ENCODE results near the gene TXNDC2.
"Not testable (repeated sequence)": the region's sequence is repeated elsewhere in the genome, so short reads cannot be mapped to it uniquely, and the experiment has no call there.

TXNDC2 gene

DNA sequence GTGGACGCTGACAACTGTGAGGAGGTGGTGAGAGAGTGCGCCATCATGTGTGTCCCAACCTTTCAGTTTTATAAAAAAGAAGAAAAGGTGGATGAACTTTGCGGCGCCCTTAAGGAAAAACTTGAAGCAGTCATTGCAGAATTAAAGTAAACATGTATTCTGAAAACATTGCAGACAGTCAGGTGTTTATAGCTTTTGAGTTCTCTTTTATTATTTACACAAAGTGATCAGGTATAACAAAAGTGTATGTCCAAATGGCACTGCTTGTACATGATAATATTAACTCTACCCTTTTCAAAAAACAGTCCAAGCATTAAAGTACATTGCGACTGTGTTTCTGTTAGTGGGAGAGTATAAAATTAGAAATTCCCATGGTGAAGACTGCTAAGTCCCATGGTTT is 2.2 kb downstream of the TXNDC2 start:
- no peak for DNase-seq

DNA sequence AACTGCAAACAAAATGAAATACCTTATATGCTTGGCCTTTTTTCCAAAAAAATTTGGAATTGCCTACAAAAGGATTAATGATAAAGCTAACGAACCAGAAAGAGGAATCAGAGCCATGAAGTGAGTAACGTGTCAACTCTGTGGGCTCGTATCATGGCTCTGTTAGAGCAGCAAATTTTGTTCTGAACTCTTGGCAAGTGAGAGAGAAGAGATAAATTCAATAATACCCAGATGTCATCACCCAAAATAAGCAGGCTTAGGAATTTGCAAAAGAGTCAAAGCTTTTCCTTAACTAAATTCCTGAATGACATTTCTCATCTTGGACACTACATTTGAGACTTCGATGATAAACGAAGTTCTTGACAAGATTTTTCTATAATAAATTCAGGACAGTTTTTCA is 4.4 kb downstream of the TXNDC2 start:
- DNase-seq = no peak

DNA sequence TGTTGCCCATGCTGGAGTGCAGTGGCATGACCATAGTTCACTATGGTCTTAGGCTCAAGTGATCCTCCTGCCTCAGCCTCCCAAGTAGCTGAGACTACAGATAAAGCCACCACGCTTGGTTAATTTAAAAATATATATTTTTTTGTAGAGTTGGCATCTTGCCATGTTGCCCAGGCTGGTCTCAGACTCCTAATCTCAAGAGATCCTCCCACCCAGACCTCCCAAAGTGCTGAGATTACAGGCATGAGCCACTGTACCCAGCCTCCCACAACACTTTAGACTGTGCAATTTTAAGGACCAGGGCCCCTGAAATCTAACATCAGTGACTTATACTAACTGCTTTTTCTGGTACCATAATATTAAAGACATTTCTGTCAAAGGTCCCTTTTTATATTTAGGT is 5.2 kb downstream of the TXNDC2 start:
- DNase-seq = no peak

DNA sequence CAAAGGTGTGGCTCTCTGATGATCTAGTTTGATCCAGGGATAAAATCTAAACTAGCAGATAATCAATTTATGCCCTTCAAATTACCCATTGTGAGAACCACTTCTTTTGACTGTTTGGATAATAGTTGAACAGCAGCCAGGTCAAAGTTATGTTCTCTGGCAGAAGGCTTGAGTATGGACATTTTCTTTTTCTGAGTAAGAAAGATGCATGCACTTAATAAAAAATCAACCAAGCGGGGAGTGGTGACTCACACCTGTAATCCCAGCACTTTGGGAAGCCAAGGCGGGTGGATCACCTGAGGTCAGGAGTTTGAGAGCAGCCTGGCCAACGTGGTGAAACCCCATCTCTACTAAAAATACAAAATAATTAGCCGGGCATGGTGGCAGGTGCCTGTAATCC is 5.7 kb downstream of the TXNDC2 start:
- DNase-seq = not testable (repeated sequence)

DNA sequence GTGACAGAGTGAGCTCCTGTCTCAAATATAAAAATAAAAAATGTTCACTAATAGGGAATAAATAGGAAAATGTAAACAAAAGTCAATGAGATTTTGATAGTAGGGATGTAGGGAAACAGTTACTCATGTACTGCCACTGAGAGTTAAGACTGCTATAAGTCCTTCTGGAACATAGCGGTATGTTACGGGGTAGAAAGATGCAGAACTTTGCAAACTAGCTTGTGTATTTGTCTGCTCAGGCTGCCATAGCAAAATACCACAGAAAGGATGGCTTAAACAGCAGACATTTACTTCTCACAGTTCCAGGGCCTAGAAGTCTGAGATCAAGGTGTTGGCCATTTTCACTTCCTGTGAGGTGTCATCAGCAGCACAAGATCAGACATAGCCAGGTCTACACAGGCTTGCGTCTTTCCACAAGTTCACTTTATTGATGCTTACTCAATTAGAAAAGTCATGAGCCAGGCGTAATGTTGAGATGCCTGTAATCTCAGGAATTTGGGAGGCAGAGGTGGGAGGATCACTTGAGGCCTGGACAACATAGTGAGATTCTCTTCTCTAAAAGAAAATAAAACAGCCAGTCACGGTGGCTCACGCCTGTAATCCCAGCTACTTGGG is 8.8 kb downstream of the TXNDC2 start:
- no peak for DNase-seq

DNA sequence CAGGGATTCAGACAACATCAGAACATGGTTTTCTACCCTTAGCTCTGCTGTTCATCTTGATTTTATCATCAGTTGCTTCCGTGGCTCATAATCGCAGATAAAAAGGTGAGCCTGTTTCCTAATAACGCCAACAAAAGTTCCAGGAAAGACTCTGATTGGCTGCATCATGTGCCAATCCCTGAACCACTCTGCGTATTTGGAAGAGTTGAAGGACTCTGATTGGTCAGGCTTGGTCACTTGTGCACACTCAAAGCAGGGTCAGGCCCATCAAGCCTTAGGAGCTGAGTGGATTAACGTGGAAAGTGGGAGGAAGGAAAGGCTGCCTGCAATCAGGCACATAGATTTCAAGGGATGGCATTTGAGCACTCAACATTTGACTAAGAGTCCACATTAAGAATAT is 11.4 kb downstream of the TXNDC2 start:
- DNase-seq = no peak

DNA sequence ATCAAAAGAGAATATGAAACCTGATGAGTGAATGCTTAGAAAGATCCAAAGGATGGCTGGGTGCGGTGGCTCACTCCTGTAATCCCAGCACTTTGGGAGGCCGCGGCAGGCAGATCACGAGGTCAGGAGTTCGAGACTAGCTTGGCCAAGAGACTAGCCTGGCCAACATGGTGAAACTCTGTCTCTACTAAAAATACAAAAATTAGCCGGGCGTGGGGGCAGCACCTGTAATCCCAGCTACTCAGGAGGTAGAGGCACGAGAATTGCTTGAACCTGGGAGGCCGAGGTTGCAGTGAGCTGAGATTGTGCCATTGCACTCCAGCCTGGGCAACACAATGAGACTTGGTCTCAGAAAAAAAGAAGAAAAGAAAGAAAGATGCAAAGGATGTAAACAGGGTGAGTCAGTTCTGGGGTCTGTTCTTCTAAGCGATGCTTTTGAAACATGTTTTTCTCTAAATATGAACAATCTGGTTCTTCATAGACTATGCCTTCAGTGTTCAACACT is 12.1 kb downstream of the TXNDC2 start:
- DNase-seq = not testable (repeated sequence)

DNA sequence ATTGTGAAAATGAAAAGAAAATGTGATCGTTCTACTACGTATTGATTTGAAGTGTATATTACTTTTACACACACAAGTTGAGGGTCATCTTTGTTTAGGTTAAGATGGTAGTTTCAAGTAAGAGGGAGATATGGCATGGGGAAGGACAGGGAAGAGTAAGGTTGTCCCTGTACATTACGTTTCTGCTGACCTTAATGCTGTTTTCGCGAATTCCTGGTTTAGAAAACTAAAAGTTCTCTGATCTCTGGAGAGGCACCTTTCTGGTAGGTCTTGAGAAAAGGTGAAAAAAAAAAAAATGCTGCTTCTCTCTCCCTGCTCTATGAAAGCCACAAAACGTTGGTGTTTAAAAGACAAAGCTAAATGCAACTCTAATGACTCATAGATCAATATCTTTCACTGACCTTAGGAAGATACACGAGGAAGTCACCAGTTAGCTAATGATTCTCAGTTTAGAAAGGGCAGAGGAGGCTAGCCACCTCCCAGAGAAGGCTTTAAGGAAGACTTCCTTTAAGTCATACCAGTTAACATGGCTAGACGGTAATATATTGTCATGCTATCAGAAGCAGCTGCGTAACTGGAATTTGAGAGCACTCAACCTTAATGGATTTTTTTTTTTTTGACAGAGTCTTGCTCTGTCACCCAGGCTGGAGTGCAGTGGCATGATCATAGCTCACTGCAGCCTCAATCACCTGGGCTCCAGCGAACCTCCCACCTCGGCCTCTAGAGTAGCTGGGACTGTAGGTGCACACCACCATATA is 13.2 kb downstream of the TXNDC2 start:
- DNase-seq = peak; percentile 84

DNA sequence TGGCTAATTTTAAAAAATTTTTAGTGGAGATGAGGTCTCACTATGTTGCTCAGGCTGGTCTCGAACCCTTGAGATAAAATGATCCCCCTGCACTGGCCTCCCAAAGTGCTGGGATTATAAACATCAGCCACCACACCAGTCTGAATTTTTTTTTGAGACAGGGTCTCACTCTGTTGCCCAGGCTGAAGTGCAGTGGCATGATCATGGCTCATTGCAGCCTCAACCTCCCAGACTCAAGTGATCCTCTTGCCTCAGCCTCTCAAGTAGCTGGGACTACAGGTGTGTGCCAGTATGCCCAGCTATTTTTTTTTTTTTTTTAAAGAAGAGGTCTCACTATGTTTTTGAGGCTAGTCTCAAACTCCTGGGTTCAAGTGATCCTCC is 13.8 kb downstream of the TXNDC2 start:
- DNase-seq = not testable (repeated sequence)

DNA sequence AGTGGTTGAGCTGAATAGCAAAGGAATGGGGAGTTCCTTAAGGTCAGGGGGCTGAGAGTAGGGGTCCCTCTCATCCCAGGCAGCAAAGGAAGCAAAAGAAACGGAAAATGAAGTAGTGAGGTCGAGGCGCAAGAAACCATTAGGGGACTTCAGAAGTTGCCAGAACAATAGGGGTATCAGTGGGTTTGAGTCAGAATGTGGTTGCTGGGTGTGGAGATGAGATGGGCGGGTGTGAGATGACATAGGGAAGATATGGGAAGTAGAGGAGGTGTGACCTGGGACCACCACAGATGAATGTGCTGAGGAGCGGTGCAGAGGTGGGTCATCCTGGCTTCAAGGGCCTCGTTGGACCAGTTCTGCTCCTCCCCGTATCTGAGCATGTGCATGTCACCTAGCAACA is 14.9 kb downstream of the TXNDC2 start:
- no peak for DNase-seq

DNA sequence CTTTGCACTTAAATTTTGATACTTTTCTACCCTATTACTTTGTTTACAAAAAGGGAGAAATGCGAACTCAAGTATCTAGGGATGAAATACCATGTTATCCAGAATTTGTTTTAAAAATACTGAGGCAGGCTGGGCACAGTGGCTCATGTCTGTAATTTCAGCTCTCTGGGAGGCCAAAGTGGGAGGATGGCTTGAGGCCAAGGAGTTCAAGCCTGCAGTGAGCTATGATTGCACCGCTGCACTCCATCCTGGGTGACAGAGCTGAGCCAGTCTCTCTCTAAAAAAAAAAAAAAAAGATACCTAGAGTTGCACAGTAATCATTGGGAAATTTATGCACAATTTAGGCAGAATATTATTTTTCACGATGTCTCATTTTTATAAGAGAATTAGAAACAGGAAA is 15.6 kb downstream of the TXNDC2 start:
- no peak for DNase-seq

DNA sequence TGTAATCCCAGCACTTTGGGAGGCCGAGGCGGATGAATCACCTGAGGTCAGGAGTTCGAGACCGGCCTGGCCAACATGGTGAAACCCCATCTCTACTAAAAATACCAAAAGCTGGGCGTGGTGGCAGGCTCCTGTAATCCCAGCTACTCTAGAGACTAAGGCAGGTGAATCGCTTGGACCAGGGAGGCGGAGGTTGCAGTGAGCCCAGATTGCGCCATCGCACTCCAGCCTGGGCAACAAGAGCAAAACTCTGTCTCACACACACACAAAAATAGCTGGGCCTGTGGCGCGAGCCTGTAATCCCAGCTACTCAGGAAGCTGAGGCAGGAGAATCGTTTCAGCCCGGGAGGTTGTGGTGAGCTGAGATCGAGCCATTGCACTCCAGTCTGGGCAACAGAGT is 16.5 kb downstream of the TXNDC2 start:
- DNase-seq = peak; percentile 69

DNA sequence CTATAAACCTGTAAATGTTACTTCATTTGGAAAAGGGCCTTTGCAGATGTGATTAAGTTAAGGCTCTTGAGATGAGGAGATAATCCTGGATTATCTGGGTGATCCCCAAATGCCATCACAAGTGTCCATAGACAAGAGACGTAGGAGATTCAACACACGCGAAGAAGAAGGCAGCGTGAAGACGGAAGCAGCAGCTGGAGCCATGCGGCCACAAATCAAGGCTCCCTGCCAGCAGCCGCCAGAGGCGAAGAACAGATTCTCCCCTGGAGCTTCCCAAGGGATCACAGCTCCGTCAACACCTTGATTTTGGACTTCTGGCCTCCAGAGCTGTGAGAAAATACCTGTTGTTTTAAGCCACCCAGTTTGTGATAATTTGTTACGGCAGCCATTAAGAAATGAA is 17.1 kb downstream of the TXNDC2 start:
- no peak for DNase-seq

DNA sequence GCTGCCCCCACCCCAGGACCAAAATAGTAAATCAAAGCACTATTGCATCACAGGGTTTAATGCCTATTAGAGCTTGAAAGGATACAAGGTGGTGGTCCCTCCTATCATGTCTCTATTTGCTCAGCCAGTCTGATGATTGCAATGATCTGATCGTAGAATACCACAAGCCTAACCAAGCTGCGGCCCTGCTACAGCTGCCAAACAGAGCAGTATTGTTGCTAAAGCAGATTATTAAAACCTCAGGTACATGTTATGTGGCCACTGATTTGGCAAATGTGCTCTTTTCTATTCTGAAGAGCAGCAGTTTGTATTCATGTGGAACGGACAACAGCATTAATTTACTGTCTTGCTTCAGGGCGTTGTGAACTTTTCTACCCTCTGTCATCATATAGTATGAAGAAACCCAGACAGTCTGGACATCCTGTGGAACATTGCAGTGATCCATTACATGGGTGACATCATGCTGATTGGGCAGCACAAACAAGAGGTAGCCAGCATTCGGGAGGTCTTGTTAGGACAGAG is 19.7 kb downstream of the TXNDC2 start:
- DNase-seq = peak; percentile 35

DNA sequence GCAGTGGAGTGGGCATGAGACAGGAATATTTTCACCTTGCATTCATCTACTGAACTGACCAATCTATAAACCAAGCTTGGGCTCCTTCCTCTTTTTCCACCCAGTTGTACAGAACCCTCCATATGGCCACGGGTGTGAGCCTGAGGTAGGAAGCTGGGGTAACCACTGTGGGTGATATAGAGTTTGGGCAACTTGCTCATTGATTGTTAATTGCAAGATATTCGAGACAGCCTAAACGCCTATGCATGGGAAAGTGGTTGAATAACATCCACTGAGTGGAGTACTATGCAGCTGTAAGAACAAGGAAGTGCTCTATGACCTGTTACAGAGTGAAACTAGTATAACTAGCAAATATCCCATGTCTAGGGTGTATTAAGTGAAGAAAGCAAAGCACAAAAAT is 20.7 kb downstream of the TXNDC2 start:
- peak; percentile 90 for DNase-seq

DNA sequence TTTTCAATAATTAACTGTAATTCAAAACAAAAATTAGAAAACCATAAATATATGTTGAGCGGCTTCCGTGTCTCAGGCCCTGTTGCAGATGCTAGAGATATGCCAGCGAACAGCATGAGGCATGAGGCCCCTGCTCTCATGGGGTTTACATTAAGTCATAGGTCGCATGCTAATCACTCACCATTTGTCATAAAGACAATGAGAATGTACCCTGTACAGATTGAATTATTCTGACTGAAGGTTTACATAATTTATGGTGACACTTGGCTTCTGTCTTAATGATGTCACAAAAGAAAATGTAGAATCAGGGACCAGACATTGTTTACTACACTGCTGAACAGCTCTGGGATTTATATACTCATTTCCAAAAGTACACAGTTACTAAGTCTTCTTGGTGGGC is 22.1 kb downstream of the TXNDC2 start:
- no peak for DNase-seq

DNA sequence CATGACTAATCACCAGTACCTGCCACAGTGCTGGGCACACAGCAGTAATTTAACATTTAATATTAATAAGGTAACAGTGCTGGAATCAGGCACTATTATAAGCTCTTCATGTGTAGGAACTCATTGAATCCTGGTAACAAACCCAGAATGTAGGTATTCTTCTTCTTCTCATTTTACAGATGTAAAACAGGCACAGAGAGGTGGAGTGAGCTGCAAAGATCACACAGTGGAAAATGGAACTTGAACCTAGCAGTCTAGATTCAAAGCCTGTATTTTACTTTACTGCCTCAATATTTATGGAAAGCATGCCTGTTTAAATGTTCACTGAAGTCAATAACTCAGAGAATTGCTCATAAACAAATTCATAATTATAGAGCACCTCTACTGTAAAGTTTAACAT is 24.3 kb downstream of the TXNDC2 start:
- no peak for DNase-seq

DNA sequence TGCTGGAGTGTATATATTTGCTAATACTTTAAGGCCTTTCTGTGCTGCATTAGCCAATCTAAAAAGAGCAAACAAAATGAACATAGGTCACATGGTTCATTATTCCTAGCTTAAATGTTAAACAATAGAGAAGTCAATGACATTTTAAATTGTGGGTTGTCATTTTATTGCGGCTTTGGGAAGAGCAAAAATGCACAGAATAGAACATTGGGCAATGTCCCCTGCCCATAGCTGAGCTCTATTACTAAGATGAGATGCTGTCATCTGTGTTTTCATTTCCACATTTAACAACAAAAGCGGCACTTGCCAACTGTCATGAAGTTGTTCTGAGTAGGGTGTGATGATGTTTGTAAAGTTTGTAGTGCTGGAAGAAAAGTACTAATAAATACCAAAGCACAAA is 24.9 kb downstream of the TXNDC2 start:
- peak; percentile 94 for DNase-seq

DNA sequence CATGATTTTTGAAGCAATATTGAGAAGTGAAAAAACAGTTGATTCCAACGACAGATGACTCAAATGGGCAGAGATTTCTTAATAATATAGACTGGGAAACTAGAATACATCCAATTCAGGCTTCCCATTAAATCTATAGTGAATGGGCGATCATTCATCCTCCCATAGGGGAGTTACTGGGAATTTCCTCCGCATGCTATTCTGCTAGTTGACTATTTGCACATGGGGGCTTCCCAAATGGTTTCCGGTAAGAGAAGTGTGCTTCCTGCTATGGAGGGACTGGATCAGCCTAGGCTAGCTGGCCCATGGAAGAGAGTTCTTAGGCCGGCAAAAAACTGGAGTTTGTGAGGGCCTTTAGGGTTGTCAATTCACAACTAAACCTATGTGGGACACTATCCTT is 25.5 kb downstream of the TXNDC2 start:
- no peak for DNase-seq

DNA sequence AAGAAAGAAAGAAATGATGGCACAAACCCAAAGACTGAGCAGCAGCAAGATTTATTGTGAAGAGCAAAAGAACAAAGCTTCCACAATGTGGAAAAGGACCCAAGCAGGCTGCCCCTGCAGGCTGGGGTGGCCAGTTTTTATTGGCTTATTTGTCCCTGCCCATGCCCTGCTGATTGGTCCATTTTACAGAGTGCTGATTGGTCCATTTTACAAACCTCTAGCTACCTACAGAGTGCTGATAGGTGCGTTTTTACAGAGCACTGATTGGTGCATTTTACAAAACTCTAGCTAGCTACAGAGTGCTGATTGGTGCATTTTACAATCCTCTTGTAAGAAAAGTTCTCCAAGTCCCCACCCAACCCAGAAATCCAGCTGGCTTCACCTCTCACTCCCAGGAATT is 26.5 kb downstream of the TXNDC2 start:
- not testable (repeated sequence) for DNase-seq

DNA sequence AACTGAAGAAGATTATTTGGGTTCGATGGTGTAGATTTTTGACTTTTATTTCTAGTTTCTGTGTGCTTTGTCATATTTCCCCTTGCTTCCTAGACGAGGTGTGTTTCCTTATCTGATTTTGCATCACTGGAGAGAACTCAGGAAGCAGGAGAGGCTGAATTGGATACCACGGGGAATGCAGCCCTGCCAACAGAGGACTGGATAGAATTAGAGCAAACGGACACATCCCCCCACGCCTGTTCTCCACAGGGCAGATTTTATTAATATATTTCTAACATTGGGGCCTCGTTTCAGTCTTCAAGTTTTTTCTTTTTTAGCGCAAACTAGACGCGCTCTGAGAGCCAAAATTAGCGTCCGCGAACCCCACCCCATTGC is 27.4 kb downstream of the TXNDC2 start:
- DNase-seq = no peak

DNA sequence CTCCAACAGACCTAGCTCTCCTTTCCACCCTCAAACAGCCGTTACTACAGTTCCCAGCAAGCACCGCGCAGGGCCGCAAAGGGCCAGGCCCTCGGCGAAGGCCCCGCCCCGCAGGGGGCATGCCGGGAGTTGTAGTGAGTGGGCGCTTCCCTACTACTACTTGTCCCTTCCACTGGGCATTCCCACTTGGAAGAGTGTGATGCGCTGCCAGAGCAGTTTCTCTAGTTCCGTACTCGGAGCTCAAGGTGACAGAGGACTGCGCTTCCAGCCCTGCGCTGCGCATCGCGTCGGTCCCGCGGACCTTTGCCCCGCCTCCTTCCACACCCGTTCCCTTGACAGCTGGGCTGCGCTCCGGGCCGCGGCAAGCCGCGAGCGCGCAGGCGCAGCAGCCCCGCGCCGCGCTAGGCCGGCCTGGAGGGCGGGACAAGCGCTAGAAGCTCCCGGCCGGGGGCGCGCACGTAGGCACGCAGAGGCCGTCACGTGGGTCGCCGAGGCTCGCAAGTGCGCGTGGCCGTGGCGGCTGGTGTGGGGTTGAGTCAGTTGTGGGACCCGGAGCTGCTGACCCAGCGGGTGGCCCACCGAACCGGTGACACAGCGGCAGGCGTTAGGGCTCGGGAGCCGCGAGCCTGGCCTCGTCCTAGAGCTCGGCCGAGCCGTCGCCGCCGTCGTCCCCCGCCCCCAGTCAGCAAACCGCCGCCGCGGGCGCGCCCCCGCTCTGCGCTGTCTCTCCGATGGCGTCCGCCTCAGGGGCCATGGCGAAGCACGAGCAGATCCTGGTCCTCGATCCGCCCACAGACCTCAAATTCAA is 28.0 kb downstream of the TXNDC2 start, which contains the start of gene VAPA:
TSS of gene VAPA (plus strand) at position 491 of the 808 bp plus-strand sequence. CDS start at position 732, 241 bp downstream.
- DNase-seq = peak; percentile 94

DNA sequence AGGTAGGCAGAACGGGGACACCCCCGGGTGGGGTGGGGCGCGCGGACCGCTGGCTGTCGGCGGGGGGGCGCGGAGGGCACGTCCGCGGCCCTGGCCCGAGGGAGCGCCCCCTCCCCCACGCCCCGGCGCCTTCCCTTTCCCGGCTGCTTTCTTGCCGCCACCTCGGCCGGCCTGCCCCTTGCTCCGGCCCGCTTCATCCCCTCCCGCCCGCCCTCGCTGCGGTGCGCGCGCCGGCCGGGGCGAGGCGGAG is 28.5 kb downstream of the TXNDC2 start:
- no peak for DNase-seq
